Heart left ventricle (tissue), 13 donors: ENCODE results near the gene MYO18B.

Experiments
- POLR2A ChIP-seq, 2 donors: fragments of 450-650 bp; IDR thresholded peaks; one replicate each; pipeline ENCODE4 v1.6.1; 2017; ENCODE audit warnings: antibody characterized with exemption in 2 of 2, mild to moderate bottlenecking in 2 of 2, moderate library complexity in 2 of 2
- TF ChIP-seq, protein P1 (sequence below), 12 donors: fragments of 200-600 bp; sonication (generic) in 4 of 12; IDR thresholded peaks; one replicate each; pipeline versions ENCODE4 v1.5.0 to v1.8.0; 2018 to 2022; ENCODE audit warnings: antibody characterized with exemption in 12 of 12, mild to moderate bottlenecking in 5 of 12
- donor health status: ischemic (EF 13 %, LVEDD 7.1; RV severe dilation, severe dysfunction).
- donor health status: DM: no; HTN: yes; CAD: no.
- donor health status: DM: no; HTN: no; CAD: no.
- donor health status: ischemic (EF 25% LVEDD 6.9; RV normal size, moderate dysfunction).
- donor health status: ischemic (EF 25% LVEDD 5.7; RV mildly dilated, moderate dysfunction).
- donor health status: ischemic (EF 35%, LVEDD 5.7; RV mildly dilated, moderate dysfunction).
- donor health status: nonischemic (EF 11% LVEDD 7.7; RV severe dilation, severe dysfunction).
- donor health status: DM: yes; HTN: yes; CAD: no.
- donor health status: PGD.
- donor health status: ischemic (EF 29% LVEDD 5.4; RV normal size, mild dysfunction).
- donor health status: nonischemic (EF 23%, LVEDD 6.1; RV moderate dilation, normal function).

DNA sequence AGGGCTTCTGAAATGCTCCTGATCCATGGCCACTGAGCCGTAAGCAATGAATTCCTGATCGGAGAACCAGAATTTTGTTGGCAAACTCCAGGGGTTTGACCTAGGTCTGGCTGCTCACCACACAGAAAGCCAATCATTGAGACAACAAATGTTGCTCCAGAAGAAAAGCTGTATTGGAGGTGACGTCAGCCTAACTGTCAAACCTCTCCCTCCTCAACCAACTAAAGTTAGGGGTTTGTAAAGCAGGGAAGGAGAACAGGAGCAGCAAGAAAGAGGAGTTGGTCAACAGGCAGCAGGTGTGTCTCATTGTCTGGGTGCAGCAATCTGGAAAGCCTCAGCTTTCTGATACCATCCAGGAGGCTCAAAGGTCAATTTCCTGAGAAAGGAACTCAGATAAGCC is 293.5 kb downstream of the MYO18B start:
- TF ChIP-seq, protein P1, sequence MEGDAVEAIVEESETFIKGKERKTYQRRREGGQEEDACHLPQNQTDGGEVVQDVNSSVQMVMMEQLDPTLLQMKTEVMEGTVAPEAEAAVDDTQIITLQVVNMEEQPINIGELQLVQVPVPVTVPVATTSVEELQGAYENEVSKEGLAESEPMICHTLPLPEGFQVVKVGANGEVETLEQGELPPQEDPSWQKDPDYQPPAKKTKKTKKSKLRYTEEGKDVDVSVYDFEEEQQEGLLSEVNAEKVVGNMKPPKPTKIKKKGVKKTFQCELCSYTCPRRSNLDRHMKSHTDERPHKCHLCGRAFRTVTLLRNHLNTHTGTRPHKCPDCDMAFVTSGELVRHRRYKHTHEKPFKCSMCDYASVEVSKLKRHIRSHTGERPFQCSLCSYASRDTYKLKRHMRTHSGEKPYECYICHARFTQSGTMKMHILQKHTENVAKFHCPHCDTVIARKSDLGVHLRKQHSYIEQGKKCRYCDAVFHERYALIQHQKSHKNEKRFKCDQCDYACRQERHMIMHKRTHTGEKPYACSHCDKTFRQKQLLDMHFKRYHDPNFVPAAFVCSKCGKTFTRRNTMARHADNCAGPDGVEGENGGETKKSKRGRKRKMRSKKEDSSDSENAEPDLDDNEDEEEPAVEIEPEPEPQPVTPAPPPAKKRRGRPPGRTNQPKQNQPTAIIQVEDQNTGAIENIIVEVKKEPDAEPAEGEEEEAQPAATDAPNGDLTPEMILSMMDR (IDR thresholded peaks at IDR 0.05) = no peak
- TF ChIP-seq POLR2A (IDR thresholded peaks at IDR 0.05) = no peak
